Ammon's horn (tissue), 1 donor: Measurements from ENCODE around the gene NUP50.
A peak's percentile ranks its signal among the peaks of the same experiment; 100 is the strongest.
"Not testable (repeated sequence)": the region's sequence is repeated elsewhere in the genome, so short reads cannot be mapped to it uniquely, and the experiment has no call there.

ENCODE experiments used
- DNase-seq: peaks from one replicate; pipeline ENCODE4 v3.0.0-alpha.2; 2016; ENCODE audit warnings: low spot score

NUP50 gene

DNA sequence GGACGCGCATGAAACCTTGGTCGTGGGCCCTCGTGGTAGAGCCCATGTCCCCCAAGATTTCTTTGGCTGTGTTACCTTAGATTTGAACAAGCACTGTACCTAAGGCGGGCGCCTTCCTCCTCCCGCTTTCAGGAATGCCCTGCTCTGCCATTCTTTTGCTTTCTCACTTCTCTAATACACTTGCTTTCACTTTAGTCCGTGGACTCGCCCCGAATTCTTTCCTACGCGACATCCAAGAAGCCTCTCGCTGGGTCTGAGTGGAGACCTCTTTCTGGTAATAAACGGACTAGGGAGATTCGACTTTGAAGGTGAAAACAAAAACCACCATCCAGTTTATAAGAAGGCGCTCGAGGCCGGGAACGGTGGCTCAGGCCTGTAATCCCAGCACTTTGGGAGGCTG lies 1.2 kb upstream of the NUP50 start:
- no peak for DNase-seq

DNA sequence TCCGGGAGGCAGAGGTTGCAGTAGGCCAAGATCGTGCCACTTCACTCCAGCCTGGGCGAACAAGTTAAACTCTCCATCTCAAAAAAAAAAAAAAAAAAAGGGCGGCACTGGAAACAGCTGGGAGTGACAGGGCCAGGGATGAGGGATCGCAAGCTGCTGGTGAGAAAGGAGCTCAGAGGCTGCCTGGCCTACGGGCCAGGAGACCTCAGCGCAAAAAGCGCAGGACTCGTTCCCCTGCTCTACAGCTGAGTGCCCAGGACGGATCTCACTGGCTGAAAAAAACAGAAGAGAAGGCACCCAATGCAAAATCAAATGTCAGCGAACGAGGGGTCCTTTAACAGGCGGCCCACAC lies 650 bp upstream of the NUP50 start:
- no peak for DNase-seq

DNA sequence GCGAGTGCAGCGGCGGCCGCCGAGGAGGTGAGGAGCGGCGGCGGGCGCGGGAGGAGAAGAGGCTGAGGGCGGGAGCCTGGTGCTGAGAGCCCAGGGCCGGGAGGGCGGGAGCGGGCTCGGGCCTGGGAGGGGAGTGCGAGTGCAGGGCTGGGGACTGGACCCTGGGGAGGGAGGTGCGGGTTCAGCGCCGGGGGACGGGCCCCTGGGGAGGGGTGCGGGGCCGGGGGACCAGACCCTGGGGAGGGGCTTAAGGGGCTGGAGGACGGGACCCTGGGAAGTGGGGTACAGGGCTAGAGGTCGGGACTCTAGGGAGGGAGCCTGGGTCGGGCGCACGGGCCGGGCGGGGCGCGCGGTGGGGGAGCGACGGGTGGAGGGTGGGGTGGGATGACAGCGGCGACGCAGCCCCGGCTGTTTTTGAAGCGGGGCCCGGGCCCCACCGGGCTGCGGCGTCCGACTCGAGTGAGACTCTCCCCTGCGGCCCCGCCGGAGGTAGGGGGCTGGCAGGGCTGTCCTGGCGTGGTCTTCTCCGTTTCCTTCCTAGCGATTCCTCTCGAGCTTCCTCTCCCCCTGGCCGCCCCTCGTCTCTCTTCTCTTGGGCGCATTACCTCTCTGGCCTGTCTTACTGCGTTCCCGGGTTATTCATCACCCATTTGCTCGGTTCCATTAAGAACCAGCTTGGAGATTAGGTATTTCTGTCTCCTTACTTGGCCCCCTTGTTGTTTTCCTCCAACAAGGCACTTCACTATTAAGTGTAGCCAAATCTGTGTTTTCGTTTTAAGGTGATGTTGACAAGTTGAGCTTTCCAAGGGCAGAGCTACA lies 754 bp downstream of the NUP50 start:
- DNase-seq: peak; percentile 17

DNA sequence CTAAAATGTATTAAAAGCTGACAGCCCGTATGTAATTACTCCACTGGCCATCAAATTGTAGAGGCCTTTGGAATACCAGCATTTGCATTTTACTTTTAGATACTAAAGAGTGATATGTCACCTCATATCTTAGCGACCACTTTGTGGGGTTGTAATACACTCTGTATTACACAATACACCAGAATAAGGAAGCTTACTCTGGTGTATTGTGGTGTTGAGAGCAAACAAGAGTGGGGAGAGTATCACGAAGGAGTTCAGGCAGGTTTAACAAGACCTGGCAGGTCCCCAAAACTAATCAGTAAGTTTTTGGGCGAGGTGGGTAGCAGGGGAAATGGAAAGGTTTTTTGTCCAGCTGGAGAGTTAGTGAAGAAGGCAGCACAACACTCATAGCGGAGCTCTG lies 3.2 kb downstream of the NUP50 start:
- DNase-seq: no peak

DNA sequence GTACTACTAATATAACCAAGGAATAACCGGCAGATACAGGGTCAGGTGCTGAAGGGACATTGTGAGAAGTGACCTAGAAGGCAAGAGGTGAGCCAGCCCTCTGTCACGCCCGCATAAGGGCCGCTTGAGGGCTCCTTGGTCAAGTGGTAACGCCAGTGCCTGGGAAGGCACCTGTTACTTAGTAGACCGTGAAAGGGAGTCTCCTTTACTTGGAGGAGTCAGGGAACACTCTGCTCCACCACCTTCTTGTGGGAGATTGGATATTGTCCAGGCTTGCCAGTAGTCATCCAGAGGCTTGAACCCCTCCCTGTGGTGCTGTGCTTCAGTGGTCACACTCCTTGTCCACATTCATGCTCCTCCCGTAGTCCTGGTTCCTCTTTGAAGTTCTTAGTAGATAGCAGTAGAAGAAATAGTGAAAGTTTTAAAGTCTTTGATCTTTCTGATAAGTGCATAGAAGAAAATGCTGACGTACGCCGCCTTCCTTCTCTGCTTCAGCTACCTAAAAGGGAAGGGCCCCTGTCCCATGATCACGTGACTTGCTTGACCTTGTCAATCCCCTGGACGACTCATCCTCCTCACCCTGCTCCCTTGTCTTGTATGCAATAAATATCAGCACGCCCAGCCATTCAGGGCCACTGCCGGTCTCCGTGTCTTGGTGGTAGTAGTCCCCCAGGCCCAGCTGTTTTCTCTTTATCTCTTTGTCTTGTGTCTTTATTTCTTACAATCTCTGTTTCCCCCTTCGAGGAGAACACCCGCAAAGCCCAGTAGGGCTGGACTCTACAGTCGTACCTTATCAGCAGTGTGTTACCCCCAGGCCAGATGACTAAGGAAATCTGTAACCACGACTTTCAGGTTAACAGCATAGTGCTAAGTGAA lies 6.1 kb downstream of the NUP50 start:
- no peak for DNase-seq

DNA sequence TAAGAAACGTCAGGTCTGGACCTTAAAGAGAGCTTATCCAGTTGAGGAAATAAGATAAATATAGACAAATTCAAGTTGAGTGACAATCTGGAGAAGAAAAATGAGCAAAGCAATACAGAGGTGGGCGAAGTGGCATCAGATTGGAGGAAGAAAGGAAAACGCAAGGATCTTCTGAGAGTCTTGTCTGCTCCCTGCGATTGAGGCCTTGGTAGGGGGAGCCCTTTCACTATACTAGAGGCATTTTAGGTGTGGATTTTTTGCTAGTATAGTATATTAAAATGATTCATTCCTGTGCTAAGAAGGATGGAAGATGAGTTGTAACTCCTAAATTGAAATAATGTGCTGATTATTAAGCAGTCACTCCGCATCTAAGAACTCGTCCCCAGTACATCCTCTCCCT lies 8.1 kb downstream of the NUP50 start:
- no peak for DNase-seq

DNA sequence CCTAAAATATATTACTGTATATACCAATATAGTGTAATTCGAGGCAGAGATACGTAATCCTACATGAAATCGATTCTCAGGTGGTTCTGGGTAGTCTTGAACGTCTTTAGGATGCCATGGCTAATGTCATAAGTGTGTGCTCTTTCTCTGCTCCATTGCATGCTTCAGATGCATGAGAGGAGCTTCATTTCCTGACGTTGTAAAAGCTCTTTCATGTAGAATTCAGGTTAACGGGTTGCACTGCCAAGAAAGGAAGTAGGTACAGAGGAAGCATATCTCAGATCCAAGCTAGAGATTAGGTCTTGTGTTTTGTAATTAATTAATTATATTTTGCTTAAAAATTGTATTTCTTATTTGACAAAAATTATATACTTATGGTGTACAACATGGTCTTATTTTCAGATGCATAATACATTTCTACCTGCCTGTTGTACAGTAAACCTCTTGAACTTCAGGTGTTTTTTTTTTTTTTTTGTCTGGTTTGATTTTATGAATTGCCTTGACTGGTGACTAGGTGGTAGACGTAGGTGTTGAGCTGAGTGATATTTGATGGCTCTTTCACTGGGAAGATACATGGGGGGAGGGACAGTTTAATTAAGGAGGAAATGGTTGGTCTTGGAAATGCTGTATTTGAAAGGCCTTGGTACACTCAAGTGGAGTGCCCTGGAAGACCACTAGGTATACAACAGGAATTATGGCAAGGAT lies 9.3 kb downstream of the NUP50 start:
- DNase-seq: no peak

DNA sequence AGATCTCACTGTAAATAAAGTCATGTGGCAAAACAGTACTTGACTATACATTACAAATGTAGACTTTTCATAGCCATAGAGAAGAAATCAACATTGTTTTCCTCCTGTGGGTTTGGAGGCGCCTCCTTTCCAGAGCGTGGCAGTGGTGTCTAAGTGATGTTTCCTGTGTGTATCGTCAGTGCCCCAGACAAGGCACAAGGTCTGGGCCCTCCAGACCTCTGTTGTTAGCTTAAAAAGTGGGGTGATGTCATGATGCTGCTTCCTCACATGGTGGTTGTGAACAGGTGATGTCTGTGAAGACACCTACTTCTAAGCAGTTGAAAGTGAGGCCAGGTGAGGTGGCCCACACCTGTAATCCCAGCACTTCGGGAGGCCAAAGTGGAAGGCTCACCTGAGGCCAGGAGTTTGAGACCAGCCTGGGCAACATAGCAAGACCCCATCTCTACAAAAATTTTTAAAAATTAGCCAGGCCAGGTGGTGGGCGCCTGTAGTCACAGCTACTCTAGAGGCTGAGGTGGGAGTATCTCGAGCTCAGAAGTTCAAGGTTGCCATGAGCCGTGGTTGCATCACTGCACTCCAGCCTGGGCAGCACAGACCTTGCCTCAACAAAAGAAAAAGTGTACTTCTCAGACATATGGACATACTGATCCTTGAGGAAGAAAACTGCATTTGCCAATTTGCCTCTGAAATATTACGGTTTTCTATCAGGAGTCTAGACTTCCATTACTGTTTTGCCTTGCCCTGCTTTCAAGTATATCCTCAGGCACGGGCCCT lies 15.7 kb downstream of the NUP50 start:
- DNase-seq: no peak

DNA sequence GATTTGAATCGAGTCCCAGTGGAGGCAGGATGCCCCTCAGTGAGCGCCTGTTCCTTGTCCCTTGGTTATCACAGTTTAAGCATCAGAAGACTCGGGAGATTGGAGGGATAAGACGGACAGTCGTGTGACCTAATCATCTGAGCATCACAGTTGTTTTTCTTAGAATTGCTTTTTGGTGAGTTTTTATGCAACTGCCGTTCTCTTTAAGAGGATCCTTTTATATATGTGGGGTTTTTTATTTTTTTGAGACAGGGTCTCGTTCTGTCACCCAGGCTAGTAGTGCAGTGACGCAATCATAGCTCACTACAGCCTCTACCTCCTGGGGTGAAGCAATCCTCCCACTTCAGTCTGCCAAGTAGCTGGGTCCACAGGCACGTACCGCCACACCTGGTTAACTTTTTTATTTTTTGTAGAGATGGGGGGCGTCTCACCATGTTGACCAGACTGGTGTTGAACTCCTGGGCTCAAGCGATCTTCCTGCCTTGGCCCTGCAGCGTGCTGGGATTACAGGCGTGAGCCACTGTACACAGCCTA lies 16.5 kb downstream of the NUP50 start:
- no peak for DNase-seq

DNA sequence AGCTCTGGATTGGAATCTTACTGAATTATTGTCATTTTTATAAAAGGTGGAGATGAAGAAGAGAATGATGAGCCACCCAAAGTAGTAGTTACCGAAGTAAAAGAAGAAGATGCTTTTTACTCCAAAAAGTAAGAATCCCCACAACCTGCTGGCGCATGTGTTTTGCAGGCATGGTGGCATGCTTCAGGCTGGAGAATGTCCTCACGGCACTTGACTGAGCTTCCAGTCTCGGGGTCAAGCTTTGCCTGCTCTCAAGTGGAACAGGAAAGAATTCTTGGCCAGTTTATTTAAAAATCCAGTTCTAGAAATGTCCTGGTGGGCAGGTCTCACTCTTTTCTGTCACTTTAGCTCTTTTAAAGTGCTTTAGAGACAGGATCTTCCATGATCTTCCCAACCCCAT lies 17.5 kb downstream of the NUP50 start:
- DNase-seq: no peak

DNA sequence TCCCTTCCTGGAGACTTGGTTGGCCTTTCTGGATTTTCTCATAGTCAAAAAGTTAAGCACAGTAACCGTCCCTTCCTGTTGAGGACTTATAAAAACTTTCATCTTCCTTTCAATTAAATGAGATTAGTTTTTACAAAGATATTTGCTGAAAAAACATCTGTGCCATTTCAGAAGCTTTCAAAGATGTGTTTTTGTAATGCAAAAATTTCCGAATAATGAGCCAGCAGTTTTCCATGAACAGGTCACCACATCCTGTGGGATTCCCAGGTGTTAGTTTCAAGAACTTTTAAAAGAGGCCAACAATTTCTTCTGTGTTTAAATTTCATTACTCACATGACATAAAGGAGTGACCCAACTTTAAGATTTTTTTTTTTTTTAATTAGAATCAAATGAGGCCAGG lies 18.0 kb downstream of the NUP50 start:
- DNase-seq: no peak

DNA sequence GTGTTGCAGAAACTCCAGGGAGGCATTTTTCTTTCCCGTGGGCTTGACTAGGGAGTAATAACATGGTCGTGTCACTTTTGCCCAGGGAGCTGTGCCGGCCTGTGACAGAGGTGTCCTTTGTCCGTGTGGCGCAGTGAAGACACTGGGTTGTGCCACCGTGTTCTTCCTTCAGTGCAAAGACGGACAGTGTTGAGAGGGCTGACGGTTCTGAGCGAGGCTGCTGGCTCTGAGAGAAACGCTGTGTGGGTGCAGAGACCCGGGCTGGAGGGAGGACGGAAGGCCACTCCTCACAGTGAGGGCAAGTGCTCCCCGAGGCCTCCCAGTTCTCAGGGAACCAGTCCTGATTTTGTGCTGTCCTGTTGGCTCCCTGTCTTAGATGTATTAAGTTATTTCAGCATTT lies 20.2 kb downstream of the NUP50 start:
- DNase-seq: no peak

DNA sequence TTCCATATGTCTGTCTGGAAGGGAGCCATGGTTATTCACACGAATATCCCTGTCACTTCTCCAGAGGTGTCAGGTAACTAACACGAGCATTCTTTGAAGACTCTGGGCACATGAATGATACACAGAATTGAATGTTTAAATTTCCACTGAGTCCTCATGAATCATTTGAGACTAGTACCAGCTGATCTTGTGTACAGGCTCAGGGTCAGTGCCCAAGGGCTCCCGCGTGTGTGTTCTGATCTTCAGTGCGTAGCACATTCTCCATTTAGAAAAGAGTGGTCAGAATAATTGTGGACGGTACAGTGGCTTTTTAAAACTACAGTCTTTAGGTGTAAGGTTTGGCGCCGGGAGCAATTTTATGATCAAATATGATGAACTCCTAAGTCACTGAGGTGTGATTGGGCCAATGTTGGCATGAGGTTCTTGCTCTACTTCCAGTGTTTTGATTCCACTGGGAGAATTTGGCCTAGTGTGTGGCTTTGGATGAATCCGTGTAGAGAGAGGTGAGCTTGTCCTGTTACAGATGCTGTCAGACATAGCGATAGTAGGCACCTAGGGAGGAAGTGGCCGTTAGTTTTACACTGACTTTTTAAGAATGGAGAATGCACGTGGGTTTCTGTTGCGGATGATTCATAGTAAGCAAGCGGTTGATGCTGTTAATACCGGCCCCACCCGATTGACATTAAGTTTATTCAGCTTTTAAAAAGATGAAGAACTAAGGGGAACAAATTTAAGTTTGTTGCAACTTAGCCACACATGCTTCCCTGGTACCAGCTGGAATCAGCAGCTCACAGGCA lies 22.2 kb downstream of the NUP50 start:
- DNase-seq: no peak

DNA sequence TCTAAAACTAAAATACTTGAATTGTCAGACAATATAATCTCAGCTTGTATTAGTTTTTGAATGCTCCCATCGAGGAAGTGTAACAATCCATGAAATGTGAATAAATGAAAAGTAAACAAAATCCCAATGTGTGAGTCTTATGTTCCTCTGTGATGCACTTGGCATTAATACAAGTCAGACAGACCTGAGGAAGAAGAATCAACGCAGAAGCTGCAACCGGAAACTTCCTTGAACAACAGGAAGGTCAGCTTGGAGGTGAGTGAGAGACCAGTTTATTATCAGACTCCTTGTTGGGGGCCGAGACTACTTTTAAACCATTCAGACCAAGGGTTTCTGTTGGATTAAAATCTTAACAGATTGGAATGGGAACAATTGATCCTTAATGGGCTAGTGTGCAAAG lies 24.2 kb downstream of the NUP50 start:
- DNase-seq: no peak

DNA sequence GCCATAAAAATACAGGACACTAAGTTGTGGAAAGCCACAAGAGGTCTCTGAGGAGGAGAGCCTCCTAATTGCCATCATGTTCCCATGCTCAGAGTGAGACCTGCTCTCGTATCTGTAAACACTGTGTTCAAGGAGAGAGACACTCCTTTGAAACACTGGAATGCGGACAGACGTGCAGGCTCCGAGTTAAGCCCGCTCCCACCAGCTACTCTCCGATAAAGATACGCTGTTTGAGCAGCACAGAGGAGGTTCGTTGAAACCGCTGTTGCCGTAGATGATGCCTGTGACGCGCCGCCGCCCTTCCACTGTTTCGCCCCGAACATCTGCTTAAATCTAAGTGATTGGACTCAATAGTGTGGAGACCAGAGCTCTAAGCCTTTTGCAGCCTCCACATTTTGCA lies 25.1 kb downstream of the NUP50 start:
- no peak for DNase-seq

DNA sequence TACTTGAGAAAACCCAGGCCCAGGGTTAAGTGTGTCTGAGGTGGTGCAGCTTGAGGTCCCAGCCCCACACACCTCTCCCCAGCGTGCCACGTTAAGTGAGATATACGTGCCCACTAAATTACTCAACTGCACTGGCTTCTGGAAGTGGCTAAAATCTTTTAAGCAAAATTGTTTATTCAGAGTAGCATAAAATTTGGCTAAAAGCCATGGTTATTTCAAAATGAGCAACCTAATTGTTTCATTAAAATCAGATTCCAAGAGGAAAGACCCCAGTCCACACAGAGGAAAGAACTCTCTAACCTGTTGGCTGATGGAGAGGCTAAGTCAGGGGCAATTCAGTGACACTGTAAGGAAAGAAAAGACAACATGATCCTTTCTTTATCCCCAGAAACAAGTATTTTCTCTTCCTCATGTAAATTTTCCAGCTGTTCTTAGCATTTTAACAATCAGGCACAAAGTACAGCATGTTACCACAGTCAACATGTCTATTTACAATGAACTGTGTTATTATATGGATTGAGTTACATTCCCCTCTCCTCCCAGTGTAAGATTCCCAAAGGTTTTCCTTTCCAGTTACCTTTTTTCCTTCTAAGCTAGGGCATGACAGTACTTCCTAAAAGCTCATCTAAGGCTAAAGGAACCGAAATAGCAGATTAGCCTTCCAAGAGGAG lies 26.6 kb downstream of the NUP50 start:
- DNase-seq: no peak

DNA sequence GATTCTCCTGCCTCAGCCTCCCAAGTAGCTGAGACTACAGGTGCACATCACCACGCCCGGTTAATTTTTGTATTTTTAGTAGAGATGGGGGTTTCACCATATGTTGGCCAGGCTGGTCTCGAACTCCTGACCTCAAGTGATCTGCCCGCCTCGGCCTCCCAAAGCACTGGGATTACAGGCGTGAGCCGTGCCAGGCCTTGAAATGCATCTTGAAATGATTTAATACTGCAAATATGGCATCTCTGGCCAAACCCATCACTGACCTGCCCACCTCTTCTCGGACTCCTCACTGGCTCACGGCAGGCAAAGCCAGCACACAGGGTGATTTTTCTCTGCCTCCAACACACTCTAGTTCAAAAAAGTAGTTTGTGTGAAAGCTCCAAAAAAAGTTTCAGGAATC lies 28.0 kb downstream of the NUP50 start:
- not testable (repeated sequence) for DNase-seq

DNA sequence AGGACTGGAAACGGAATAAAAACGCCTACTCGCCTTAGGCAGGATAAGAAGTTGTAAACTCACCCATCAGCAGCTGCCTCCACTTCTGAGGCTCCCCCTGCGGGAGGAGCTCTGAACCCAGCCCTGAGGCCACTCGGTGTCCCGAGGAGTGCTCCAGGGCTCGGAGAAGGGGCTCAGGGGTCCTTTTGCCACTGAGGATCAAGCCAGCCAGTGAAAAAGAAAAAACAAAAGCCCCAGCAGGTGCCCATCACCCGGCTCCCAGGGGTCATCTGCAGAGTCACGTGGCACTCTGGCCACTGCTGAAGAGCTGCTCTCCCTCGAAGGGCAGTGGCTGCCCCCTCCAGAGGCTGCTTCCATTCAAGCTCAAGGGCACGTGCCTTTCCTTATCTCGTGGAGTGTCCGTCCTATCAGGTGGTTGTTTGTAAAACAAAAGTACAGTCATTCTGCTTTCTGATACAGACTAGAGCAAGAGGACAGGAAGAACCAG lies 29.0 kb downstream of the NUP50 start:
- no peak for DNase-seq

DNA sequence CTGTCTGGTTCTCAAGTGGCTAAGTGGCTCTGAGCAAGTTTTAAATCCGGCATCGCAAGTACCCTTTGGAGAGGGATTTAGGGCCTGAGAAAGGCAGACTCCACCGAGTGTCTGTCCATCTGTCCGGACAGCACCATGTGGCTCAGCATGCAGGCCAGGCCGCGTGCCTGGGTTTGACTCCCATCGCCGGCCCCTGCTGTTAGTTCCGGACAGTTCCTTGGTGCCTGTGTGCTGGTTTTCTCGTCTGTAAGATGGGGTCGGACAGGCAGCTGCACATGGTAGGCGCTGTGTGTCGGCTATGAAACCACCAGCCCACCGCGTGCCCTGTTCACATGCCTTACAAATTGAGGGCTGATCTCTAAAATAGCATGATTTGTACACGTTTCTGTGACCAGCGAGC lies 31.0 kb downstream of the NUP50 start:
- DNase-seq: no peak

DNA sequence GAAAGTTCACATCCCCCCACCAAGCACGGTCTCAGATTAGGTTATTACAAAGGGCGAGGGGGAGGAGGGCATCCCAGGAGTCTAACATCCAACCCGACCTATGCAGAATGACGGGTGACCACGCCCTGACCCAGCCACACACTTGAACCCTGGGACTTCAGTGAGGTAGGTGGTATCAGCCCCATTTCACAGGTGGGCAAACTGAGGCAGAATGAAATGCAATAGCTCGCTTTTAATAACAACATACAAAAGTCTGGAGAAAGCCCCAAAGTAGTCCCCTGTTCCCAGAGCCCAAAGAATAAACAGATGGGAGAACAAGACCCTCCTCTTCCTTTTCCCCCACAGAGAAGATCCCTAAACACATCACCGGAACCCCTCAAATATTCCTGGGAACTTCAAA lies 31.9 kb downstream of the NUP50 start:
- no peak for DNase-seq
